IMR-90 (cell line): Measurements from ENCODE around the gene SIRT2. TPM values are rescaled to one million over a fixed set of nuclear protein-coding genes. Genes with fewer than 3 reads are reported as not detected.

Experiments
- ATAC-seq: fragments of 200-7000 bp; cut with Tn5 transposase; 2 replicates; pipeline ENCODE4 v1.9.1; 2020; ENCODE audit warnings: low read depth, mild to moderate bottlenecking, moderate library complexity
- BruUV-seq: library from RNA; stranded (reverse); fragments of 400-500 nt; replicated peaks from 2 replicates; lab custom pipeline; 2021; lab: Mats Ljungman, UMichigan
- CTCF ChIA-PET: fragments of 300-600 bp; formaldehyde crosslinking; extraction: SDS; loops from one replicate; lab custom pipeline; 2021; ENCODE audit warnings: antibody characterized with exemption; lab: Yijun Ruan, JAX
- POLR2A ChIA-PET: fragments of 300-600 bp; sonication (Branson Sonifier 250); formaldehyde crosslinking; loops from one replicate; lab custom pipeline; 2022; ENCODE audit warnings: antibody characterized with exemption; ENCODE audit not compliant: unreplicated experiment; lab: Charles Lee
- DNase-seq: peaks from one replicate; pipeline ENCODE4 v3.0.0; 2013
- H2AFZ ChIP-seq: replicated peaks from 2 replicates; pipeline ENCODE3; 2013; ENCODE audit warnings: low read length, mild to moderate bottlenecking; ENCODE audit not compliant: poor library complexity
- H2AK5ac ChIP-seq: 2 replicates; pipeline ENCODE4 v1.6.1; 2013; ENCODE audit warnings: low read depth, low read length, inconsistent platforms
- H2AK9ac ChIP-seq: replicated peaks from 2 replicates; pipeline ENCODE3; 2013; ENCODE audit warnings: mild to moderate bottlenecking, low read depth, low read length, moderate library complexity; ENCODE audit not compliant: poor library complexity
- H2BK120ac ChIP-seq: 2 replicates; pipeline ENCODE4 v1.6.1; 2013; ENCODE audit warnings: low read depth, low read length, inconsistent platforms
- H2BK15ac ChIP-seq: 3 replicates; pipeline ENCODE4 v1.6.1; 2013; ENCODE audit warnings: low read depth, low read length, inconsistent platforms
- H2BK20ac ChIP-seq: 2 replicates; pipeline ENCODE4 v1.6.1; 2013; ENCODE audit warnings: low read depth, mild to moderate bottlenecking, inconsistent platforms, low read length, moderate library complexity
- H2BK5ac ChIP-seq: 2 replicates; pipeline ENCODE4 v1.6.1; 2013; ENCODE audit warnings: mild to moderate bottlenecking, low read depth, low read length, inconsistent platforms; ENCODE audit not compliant: poor library complexity, severe bottlenecking
- H3K14ac ChIP-seq: replicated peaks from 2 replicates; pipeline ENCODE4 v1.6.1; 2013; ENCODE audit warnings: low read depth, low read length, inconsistent platforms
- H3K18ac ChIP-seq: 2 replicates; pipeline ENCODE4 v1.6.1; 2013; ENCODE audit warnings: low read depth, low read length, control low read depth
- H3K23ac ChIP-seq: 2 replicates; pipeline ENCODE4 v1.6.1; 2013; ENCODE audit warnings: low read depth, low read length, inconsistent platforms
- H3K27ac ChIP-seq: 2 replicates; pipeline ENCODE4 v1.5.1; 2013; ENCODE audit warnings: mild to moderate bottlenecking, control low read depth, low read length; ENCODE audit not compliant: insufficient read depth
- H3K27me3 ChIP-seq: 2 replicates; pipeline ENCODE4 v1.6.1; 2013; ENCODE audit warnings: low read length; ENCODE audit not compliant: control insufficient read depth, insufficient read depth
- H3K36me3 ChIP-seq: 2 replicates; pipeline ENCODE4 v1.6.1; 2013; ENCODE audit warnings: low read length, mixed read lengths; ENCODE audit not compliant: control insufficient read depth, insufficient read depth
- H3K4ac ChIP-seq: 2 replicates; pipeline ENCODE4 v1.6.1; 2013; ENCODE audit warnings: low read depth, low read length, inconsistent platforms
- H3K4me1 ChIP-seq: 2 replicates; pipeline ENCODE4 v1.6.1; 2013; ENCODE audit warnings: low read length, mixed read lengths; ENCODE audit not compliant: control insufficient read depth, insufficient read depth
- H3K4me2 ChIP-seq: 2 replicates; pipeline ENCODE4 v1.6.1; 2013; ENCODE audit warnings: low read depth, mild to moderate bottlenecking, control low read depth, low read length, moderate library complexity
- H3K4me3 ChIP-seq: 2 replicates; pipeline ENCODE4 v1.5.1; 2013; ENCODE audit warnings: low read depth, mild to moderate bottlenecking, control low read depth, low read length, moderate library complexity; ENCODE audit not compliant: insufficient read depth
- H3K56ac ChIP-seq: 2 replicates; pipeline ENCODE4 v1.6.1; 2013; ENCODE audit warnings: low read length, inconsistent platforms; ENCODE audit not compliant: insufficient read depth; ENCODE audit errors: extremely low read depth
- H3K79me1 ChIP-seq, 2 experiments: 2 replicates each; pipeline ENCODE4 v1.6.1; 2013; ENCODE audit warnings: low read length in 2 of 2, inconsistent platforms in 1 of 2, low read depth in 1 of 2
- H3K9ac ChIP-seq: 2 replicates; pipeline ENCODE4 v1.6.1; 2013; ENCODE audit warnings: low read depth, low read length, control low read depth
- H3K9me1 ChIP-seq: 2 replicates; pipeline ENCODE4 v1.6.1; 2013; ENCODE audit warnings: low read length, inconsistent platforms; ENCODE audit not compliant: insufficient read depth
- H3K9me3 ChIP-seq: 2 replicates; pipeline ENCODE4 v1.6.1; 2013; ENCODE audit warnings: low read length; ENCODE audit not compliant: control insufficient read depth, insufficient read depth
- H4K20me1 ChIP-seq: 2 replicates; pipeline ENCODE4 v1.6.1; 2013; ENCODE audit warnings: low read length, inconsistent platforms; ENCODE audit not compliant: insufficient read depth
- H4K5ac ChIP-seq: 2 replicates; pipeline ENCODE4 v1.6.1; 2013; ENCODE audit warnings: mild to moderate bottlenecking, low read depth, low read length, control low read depth
- H4K8ac ChIP-seq, 2 experiments: 2 replicates each; pipeline ENCODE4 v1.6.1; 2013; ENCODE audit warnings: low read depth in 2 of 2, low read length in 2 of 2, control low read depth in 1 of 2, inconsistent platforms in 1 of 2
- H4K91ac ChIP-seq: 2 replicates; pipeline ENCODE4 v1.6.1; 2013; ENCODE audit warnings: low read depth, low read length, inconsistent platforms; ENCODE audit not compliant: insufficient read depth
- CHD1 ChIP-seq: IDR thresholded peaks from 2 replicates; pipeline ENCODE4 v1.6.1; 2012; ENCODE audit warnings: low read depth, low read length, improper control_type of control experiment
- POLR2A ChIP-seq: IDR thresholded peaks from 2 replicates; pipeline ENCODE4 v1.6.1; 2012; ENCODE audit warnings: mild to moderate bottlenecking, low read depth, low read length
- RFX5 ChIP-seq: IDR thresholded peaks from 2 replicates; pipeline ENCODE4 v1.8.0; 2012; ENCODE audit warnings: low read depth, mild to moderate bottlenecking, low read length, moderate library complexity
- SMC3 ChIP-seq: fragments of 150-350 bp; IDR thresholded peaks from 2 replicates; pipeline ENCODE4 v1.6.1; 2016; ENCODE audit warnings: low read depth, mild to moderate bottlenecking, antibody characterized with exemption, low read length, moderate library complexity
- USF2 ChIP-seq: fragments of 150-350 bp; IDR thresholded peaks from 2 replicates; pipeline ENCODE4 v1.6.1; 2017; ENCODE audit warnings: mild to moderate bottlenecking, antibody characterized with exemption, low read length, low read depth
- WGBS, 2 experiments: methylation state at CpG; one replicate each; pipeline versions ENCODE4 v1.1.5 to v1.1.7; 2013; ENCODE audit warnings: missing lambda C conversion rate in 2 of 2; ENCODE audit not compliant: insufficient read length in 1 of 2; ENCODE audit errors: extremely low coverage in 2 of 2; 5-methylcytosine and 5-hydroxymethylcytosine counted together
- dilution Hi-C: fragments of 300-500 bp; cut with HindIII; formaldehyde crosslinking; loops from one replicate; pipeline ENCODE4 v1.14.3; 2018; ENCODE audit warnings: low sequenced_read_pairs; ENCODE audit not compliant: unreplicated experiment
- in situ Hi-C: fragments of 300-500 bp; cut with MboI; formaldehyde crosslinking; loops from 3 replicates; pipeline ENCODE4 v1.14.3; 2019; ENCODE audit warnings: low sequenced_read_pairs, inconsistent platforms, mixed read lengths
- intact Hi-C: fragments of 100-400 bp; cut with micrococcal nuclease; formaldehyde crosslinking; loops from 2 replicates; pipeline ENCODE4 v1.10.0; 2022
- polyA plus RNA-seq, 3 experiments: library from polyadenylated mRNA; depleted of rRNA; stranded (reverse); fragments of >200 nt; gene quantifications; 2 replicates each; pipeline ENCODE4 v1.2.3, GENCODE V29; 2012; ENCODE audit warnings: low replicate concordance in 1 of 3
- total RNA-seq: library from RNA; depleted of rRNA; stranded (reverse); fragments of >200 nt; gene quantifications from 2 replicates; pipeline ENCODE4 v1.2.3, GENCODE V29; 2012

The SIRT2 gene
- total and polyA plus RNA-seq, 2 of the 4 experiments (the other 2 are of a cell fraction), result 43.0 to 50.0 TPM

- no peak for TF ChIP-seq SMC3
Observed at GRCh38 chr19:38836983-38837626, 62.3 kb downstream of the SIRT2 start (continued).

- peak overlapping the region; percentile 31; the same call in 1 of the 2 replicates for H3K27ac ChIP-seq
- H3K9me3 ChIP-seq, result no peaks in the 10 kb centered on the region
- H3K18ac ChIP-seq, result no peak overlapping the region
- no peak overlapping the region for H2BK15ac ChIP-seq
- H3K9me1 ChIP-seq, result no peaks in the 10 kb centered on the region
- no peak overlapping the region for H2BK20ac ChIP-seq
- dilution Hi-C loops, result no loop called here
- H3K4ac ChIP-seq, result peak overlapping the region; percentile 39
- H3K23ac ChIP-seq, result 0 out of 2 replicates have a peak overlapping the region, but pooled peaks have one; percentile 5
- no peak overlapping the region for H3K56ac ChIP-seq
- peaks cover 43% of the 10 kb centered on the region for H4K20me1 ChIP-seq
- H3K14ac ChIP-seq, result no peak overlapping the region
- no peak overlapping the region for H4K91ac ChIP-seq
- H3K4me1 ChIP-seq, result peaks cover 12% of the 10 kb centered on the region
- H2BK120ac ChIP-seq, result no peak overlapping the region
- H3K27me3 ChIP-seq, result no peaks in the 10 kb centered on the region
- H3K4me2 ChIP-seq, result no peak overlapping the region
- ATAC-seq (no peak), DNase-seq (no peak)
- WGBS, 2 experiments, result no CpG with 5 or more reads among the region's 8 CpGs
- no peak overlapping the region for H4K5ac ChIP-seq
- TF ChIP-seq RFX5 (no peak), USF2 (no peak), POLR2A (no peak), CHD1 (no peak)
- H2BK5ac ChIP-seq, result no peak overlapping the region
- intact Hi-C loops, result no loop called here
- H2AK9ac ChIP-seq, result peak overlapping the region; percentile 84
- in situ Hi-C loops, result no loop called here
- peaks cover 31 to 59% of the 10 kb centered on the region in 2 experiments for H3K79me1 ChIP-seq
- no TSS peak for BruUV-seq
- ChIA-PET CTCF (no interaction called here), POLR2A (no interaction called here)
- H4K8ac ChIP-seq, result no peak overlapping the region
- no peak overlapping the region for H3K4me3 ChIP-seq
- peaks cover 55% of the 10 kb centered on the region for H3K36me3 ChIP-seq
- H2AK5ac ChIP-seq, result no peak overlapping the region
- no peak overlapping the region for H3K9ac ChIP-seq
- no peak overlapping the region for H2AFZ ChIP-seq
Observed at GRCh38 chr19:38836159-38836982, 63.0 kb downstream of the SIRT2 start.
